ENCODE measurements around the gene REEP1.

GRCh38 chr2:86186431-86186830 is 151.0 kb downstream of the REEP1 start:
- TF ChIP-seq POLR2A (IDR thresholded peaks at IDR 0.05; ENCODE audit: low read length) (no peak), GATA1 (IDR thresholded peaks at IDR 0.05; ENCODE audit: low read depth, low read length) (no peak)
